ENCODE measurements around the gene C12orf43. TPM values are rescaled to one million over a fixed set of nuclear protein-coding genes. Genes with fewer than 3 reads are reported as not detected.
A peak's percentile ranks its signal among the peaks of the same experiment; 100 is the strongest.

C12orf43 gene
- total RNA-seq, 1 donor from 2014 or later: 20.2 TPM

GRCh38 chr12:120999191-121000120 lies 16.8 kb downstream of the C12orf43 start:
- Mint-ChIP-seq H3K4me1 (ENCODE audit: unreplicated experiment) (no peaks in the 10 kb centered on the region), H3K4me3 (ENCODE audit: unreplicated experiment) (no peak overlapping the region), H3K27ac (ENCODE audit: unreplicated experiment) (no peak overlapping the region), H3K36me3 (ENCODE audit: low read depth, unreplicated experiment) (peaks cover 5% of the 10 kb centered on the region), H3K27me3 (ENCODE audit: unreplicated experiment) (peaks cover 11% of the 10 kb centered on the region), H3K9me3 (ENCODE audit: unreplicated experiment) (no peaks in the 10 kb centered on the region)
- no peak for TF ChIP-seq CTCF (IDR thresholded peaks at IDR 0.05; ENCODE audit: unreplicated experiment)
- no peak for DNase-seq (ENCODE audit: low spot score)

GRCh38 chr12:120998435-120998834 lies 17.9 kb downstream of the C12orf43 start:
- H3K4me1 Mint-ChIP-seq (ENCODE audit: unreplicated experiment): no peaks in the 10 kb centered on the region
- no peak for DNase-seq (ENCODE audit: low spot score)
- TF ChIP-seq CTCF (IDR thresholded peaks at IDR 0.05; ENCODE audit: unreplicated experiment): no peak
- no peak overlapping the region for H3K4me3 Mint-ChIP-seq (ENCODE audit: unreplicated experiment)
- peaks cover 4% of the 10 kb centered on the region for H3K36me3 Mint-ChIP-seq (ENCODE audit: low read depth, unreplicated experiment)
- H3K27ac Mint-ChIP-seq (ENCODE audit: unreplicated experiment): peak overlapping the region; percentile 67
- H3K27me3 Mint-ChIP-seq (ENCODE audit: unreplicated experiment): peaks cover 11% of the 10 kb centered on the region
- H3K9me3 Mint-ChIP-seq (ENCODE audit: unreplicated experiment): no peaks in the 10 kb centered on the region

GRCh38 chr12:120997448-120997847 lies 18.8 kb downstream of the C12orf43 start:
- H3K9me3 Mint-ChIP-seq (ENCODE audit: unreplicated experiment): no peaks in the 10 kb centered on the region

GRCh38 chr12:120996133-120996746 lies 20.0 kb downstream of the C12orf43 start:
- DNase-seq (ENCODE audit: low spot score): no peak
- Mint-ChIP-seq H3K27ac (ENCODE audit: unreplicated experiment) (no peak overlapping the region), H3K4me3 (ENCODE audit: unreplicated experiment) (no peak overlapping the region), H3K9me3 (ENCODE audit: unreplicated experiment) (no peaks in the 10 kb centered on the region), H3K4me1 (ENCODE audit: unreplicated experiment) (no peaks in the 10 kb centered on the region), H3K36me3 (ENCODE audit: low read depth, unreplicated experiment) (no peaks in the 10 kb centered on the region), H3K27me3 (ENCODE audit: unreplicated experiment) (peaks cover 14% of the 10 kb centered on the region)
- TF ChIP-seq CTCF (IDR thresholded peaks at IDR 0.05; ENCODE audit: unreplicated experiment): no peak

More at GRCh38 chr12:120997448-120997847, 18.8 kb downstream of the C12orf43 start:
- no peak for TF ChIP-seq CTCF (IDR thresholded peaks at IDR 0.05; ENCODE audit: unreplicated experiment)
- no peak overlapping the region for H3K4me3 Mint-ChIP-seq (ENCODE audit: unreplicated experiment)
- H3K4me1 Mint-ChIP-seq (ENCODE audit: unreplicated experiment): no peaks in the 10 kb centered on the region
- no peaks in the 10 kb centered on the region for H3K36me3 Mint-ChIP-seq (ENCODE audit: low read depth, unreplicated experiment)
- no peak overlapping the region for H3K27ac Mint-ChIP-seq (ENCODE audit: unreplicated experiment)
- H3K27me3 Mint-ChIP-seq (ENCODE audit: unreplicated experiment): peaks cover 14% of the 10 kb centered on the region
- DNase-seq (ENCODE audit: low spot score): no peak
